ENCODE measurements around the gene JKAMP. TPM values are rescaled to one million over a fixed set of nuclear protein-coding genes. Genes with fewer than 3 reads are reported as not detected.

Gene JKAMP
- total and polyA plus RNA-seq, 2 of the 8 experiments (the other 6 are each of a cell fraction or from before 2014, with no cell fraction given): 34.9 to 182 TPM

DNA sequence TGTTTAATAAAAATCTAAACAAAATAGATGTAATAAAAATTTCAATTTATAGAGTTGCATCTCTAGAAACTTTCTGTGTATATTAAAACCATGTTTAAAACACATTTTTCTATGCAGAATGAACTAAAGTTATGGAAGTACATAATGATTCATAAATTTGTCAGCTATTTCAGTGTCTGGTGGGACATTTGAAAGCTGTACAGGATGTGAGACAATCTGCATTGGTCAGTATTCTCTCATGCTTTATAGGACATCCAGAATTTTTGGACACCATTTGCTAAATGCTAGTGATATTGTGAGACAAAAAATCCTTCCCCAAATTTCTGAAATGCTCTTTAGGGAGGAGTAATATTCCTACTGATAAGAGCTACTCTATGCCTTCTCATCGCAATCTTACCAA is 32.5 kb upstream of the JKAMP start:
- H4K91ac ChIP-seq (replicated peaks; ENCODE audit: insufficient read length, low read length): no peak overlapping the region
- no peak overlapping the region for H3K4ac ChIP-seq (replicated peaks; ENCODE audit: insufficient read length, low read depth, low read length)
- no peaks in the 10 kb centered on the region for H3K27me3 ChIP-seq (replicated peaks in 1 of 4; ENCODE audit: control insufficient read depth in 3 of 4, extremely low read depth in 1 of 4, insufficient read depth in 3 of 4, low read length in 3 of 4)
- H2BK15ac ChIP-seq (ENCODE audit: low read length): no peak overlapping the region
- no peak overlapping the region for H3K9ac ChIP-seq (replicated peaks in 1 of 4; ENCODE audit: extremely low read depth in 1 of 4, low read depth in 3 of 4, low read length in 3 of 4)
- H3K23ac ChIP-seq (ENCODE audit: insufficient read length): no peak overlapping the region
- no peak overlapping the region for H3K4me3 ChIP-seq (ENCODE audit: extremely low read depth in 1 of 4, insufficient read depth in 2 of 4, low read depth in 3 of 4, low read length in 4 of 4)
- H2BK12ac ChIP-seq (ENCODE audit: low read depth, low read length): no peak overlapping the region
- no peak overlapping the region for H3K4me2 ChIP-seq (ENCODE audit: insufficient read depth in 1 of 2, low read depth in 2 of 2, low read length in 2 of 2)
- no peaks in the 10 kb centered on the region for H3K4me1 ChIP-seq (replicated peaks in 1 of 4; ENCODE audit: control insufficient read depth in 3 of 4, insufficient read depth in 4 of 4, low read length in 3 of 4)
- no peak overlapping the region for H2AFZ ChIP-seq (ENCODE audit: low read length)
- H4K8ac ChIP-seq (ENCODE audit: extremely low read depth, insufficient read depth, low read length): no peak overlapping the region
- no peaks in the 10 kb centered on the region for H3K23me2 ChIP-seq (ENCODE audit: low read depth, low read length)
- no peaks in the 10 kb centered on the region for H4K20me1 ChIP-seq (replicated peaks in 1 of 2; ENCODE audit: control insufficient read depth in 1 of 2, insufficient read depth in 2 of 2, low read length in 2 of 2)
- H3K9me3 ChIP-seq (ENCODE audit: insufficient read depth in 2 of 2, low read depth in 1 of 2, low read length in 1 of 2): no peaks in the 10 kb centered on the region; a peak in 1 of 4 replicates
- no peak overlapping the region for H3K27ac ChIP-seq (ENCODE audit: low read depth, low read length)
- ChIA-PET CTCF (ENCODE audit: partially characterized antibody) (interaction anchor here (0.5 to 1.8 kb wide), 5 partner anchors 34 to 433 kb away, joined by 3 to 6 read pairs (median 4); no protein-coding TSS in a partner anchor), POLR2A (ENCODE audit: partially characterized antibody) (no interaction called here)
- 96% methylated on average over 1 of the region's 1 CpG; no CpG with 5 or more reads in 1 of the 2 experiments for WGBS, 2 experiments (ENCODE audit: extremely low coverage in 1 of 2, insufficient coverage in 1 of 2, insufficient read length in 1 of 2, insufficient replicate concordance in 2 of 2, low coverage in 1 of 2, low lambda C conversion rate in 2 of 2, missing lambda C conversion rate in 1 of 2)
- no peaks in the 10 kb centered on the region for H3K79me1 ChIP-seq (ENCODE audit: low read depth, low read length)
- no peak overlapping the region for H2BK20ac ChIP-seq (ENCODE audit: low read length)
- H2BK5ac ChIP-seq (ENCODE audit: low read depth, low read length): no peak overlapping the region
- no peak overlapping the region for H3K18ac ChIP-seq (ENCODE audit: extremely low read depth, low read length)
- DNase-seq (ENCODE audit: low read depth in 1 of 2, low spot score in 2 of 2): no peak
- H3K36me3 ChIP-seq (ENCODE audit: control insufficient read depth in 2 of 4, insufficient read depth in 4 of 4, low read length in 3 of 4): no peaks in the 10 kb centered on the region; a peak in 1 of 8 replicates
- H3K79me2 ChIP-seq (ENCODE audit: control insufficient read depth in 1 of 2, insufficient read depth in 2 of 2, low read length in 2 of 2): no peaks in the 10 kb centered on the region
- H2AK5ac ChIP-seq (ENCODE audit: low read depth, low read length): no peak overlapping the region
- H3K14ac ChIP-seq (ENCODE audit: insufficient read length): no peak overlapping the region
- no peak overlapping the region for H2BK120ac ChIP-seq (replicated peaks; ENCODE audit: low read depth, low read length)
- no peak for FAIRE-seq
- H3K56ac ChIP-seq (replicated peaks; ENCODE audit: insufficient read length, low read depth, low read length): no peak overlapping the region
- H4K5ac ChIP-seq (ENCODE audit: insufficient read length, low read depth, low read length): no peak overlapping the region
- TF ChIP-seq HDAC6 (IDR thresholded peaks at IDR 0.05; ENCODE audit: low read depth, low read length): no peak
- TF ChIP-seq BCL11A (IDR thresholded peaks at IDR 0.05; ENCODE audit: low read depth in 2 of 2, low read length in 2 of 2): no peak
- TF ChIP-seq EP300 (IDR thresholded peaks at IDR 0.05; ENCODE audit: borderline replicate concordance in 1 of 2, low read depth in 2 of 2, low read length in 2 of 2): no peak
- no peak for TF ChIP-seq POLR2A (IDR thresholded peaks at IDR 0.05; ENCODE audit: control extremely low read depth in 1 of 2, low read depth in 2 of 2, low read length in 2 of 2)
- no peak for TF ChIP-seq RFX5 (IDR thresholded peaks at IDR 0.05; ENCODE audit: borderline replicate concordance, low read depth, low read length)
- no peak for TF ChIP-seq SAP30 (IDR thresholded peaks at IDR 0.05; ENCODE audit: insufficient read depth, insufficient replicate concordance, low read length)
- TF ChIP-seq YY1 (IDR thresholded peaks at IDR 0.05; ENCODE audit: low read depth, low read length): no peak
- TF ChIP-seq BACH1 (IDR thresholded peaks at IDR 0.05; ENCODE audit: low read length): no peak
- no peak for TF ChIP-seq TBP (IDR thresholded peaks at IDR 0.05; ENCODE audit: low read depth, low read length)
- TF ChIP-seq TCF12 (IDR thresholded peaks at IDR 0.05; ENCODE audit: low read depth, low read length): no peak
- no peak for TF ChIP-seq RNF2 (IDR thresholded peaks at IDR 0.05; ENCODE audit: borderline replicate concordance, low read depth, low read length, missing control alignments, poor library complexity, severe bottlenecking)
- no peak for TF ChIP-seq JUND (IDR thresholded peaks at IDR 0.05; ENCODE audit: low read length)
- TF ChIP-seq SIN3A (conservative IDR thresholded peaks at IDR 0.05 in 1 of 2, IDR thresholded peaks at IDR 0.05 in 1 of 2; ENCODE audit: low read depth in 1 of 2, low read length in 2 of 2): no peak
- TF ChIP-seq FOSL1 (IDR thresholded peaks at IDR 0.05; ENCODE audit: insufficient read depth, low read depth, low read length): no peak

All from H1 (cell line).